ENCODE measurements around the gene FLOT2. TPM values are rescaled to one million over a fixed set of nuclear protein-coding genes. Genes with fewer than 3 reads are reported as not detected.

Gene FLOT2
- total and polyA plus RNA-seq, 2 donors (not counting 3 experiments of a cell fraction or from before 2014, with no cell fraction given) = 169 to 180 TPM

- dilution Hi-C loops (cut with MboI; ENCODE audit: extremely low pct_ligation_motif_present, low sequenced_read_pairs) = no loop called here
- FAIRE-seq = no peak
Measured at GRCh38 chr17:28899212-28899815, 1.8 kb upstream of the FLOT2 start.

More at GRCh38 chr17:28899212-28899815, 1.8 kb upstream of the FLOT2 start:
- Histone ChIP-seq H3K27me3 (ENCODE audit: control insufficient read depth in 2 of 2, insufficient read depth in 2 of 2, low read length in 2 of 2) (no peaks in the 10 kb centered on the region), H3K4me1 (ENCODE audit: control insufficient read depth, extremely low read depth, insufficient read depth, low read length) (peaks cover 29% of the 10 kb centered on the region), H3K9me1 (replicated peaks; ENCODE audit: control insufficient read depth, extremely low read depth, insufficient read depth, low read length) (no peaks in the 10 kb centered on the region), H3K9me3 (replicated peaks; ENCODE audit: control insufficient read depth, insufficient read depth, low read length) (no peaks in the 10 kb centered on the region), H2AFZ (ENCODE audit: low read depth, low read length) (no peak overlapping the region), H3K4me3 (replicated peaks in 1 of 3; ENCODE audit: insufficient read depth in 1 of 3, low read depth in 1 of 3, low read length in 3 of 3) (no peak overlapping the region), H3K9ac (replicated peaks; ENCODE audit: extremely low read depth, insufficient read depth, low read length) (no peak overlapping the region), H3K79me2 (ENCODE audit: control insufficient read depth, insufficient read depth, low read length) (peaks cover 16% of the 10 kb centered on the region), H3K36me3 (ENCODE audit: control insufficient read depth in 2 of 2, extremely low read depth in 1 of 2, insufficient read depth in 2 of 2, low read length in 2 of 2) (no peaks in the 10 kb centered on the region), H3K27ac (ENCODE audit: insufficient read depth, low read depth, low read length) (no peak overlapping the region), H4K20me1 (replicated peaks; ENCODE audit: control insufficient read depth, extremely low read depth, insufficient read depth, low read length) (no peaks in the 10 kb centered on the region), H3K4me2 (ENCODE audit: insufficient read depth, low read length) (no peak overlapping the region)
- DNase-seq (ENCODE audit: low read depth, low spot score) = no peak
- BruUV-seq (replicated peaks) = no TSS peak
- ChIA-PET POLR2A (no interaction called here), CTCF (interaction anchor here (0.8 to 5.3 kb wide), 8 partner anchors 10 to 218 kb away, joined by 3 to 46 read pairs (median 5); partner anchors contain the start of gene TLCD1)
- TF ChIP-seq JUN (IDR thresholded peaks at IDR 0.05; ENCODE audit: borderline replicate concordance, insufficient read depth, insufficient read length, low read depth) = no peak
- TF ChIP-seq GATA2 (IDR thresholded peaks at IDR 0.05; ENCODE audit: insufficient read depth, insufficient read length, low read depth, low read length) = no peak
- TF ChIP-seq, protein P1, sequence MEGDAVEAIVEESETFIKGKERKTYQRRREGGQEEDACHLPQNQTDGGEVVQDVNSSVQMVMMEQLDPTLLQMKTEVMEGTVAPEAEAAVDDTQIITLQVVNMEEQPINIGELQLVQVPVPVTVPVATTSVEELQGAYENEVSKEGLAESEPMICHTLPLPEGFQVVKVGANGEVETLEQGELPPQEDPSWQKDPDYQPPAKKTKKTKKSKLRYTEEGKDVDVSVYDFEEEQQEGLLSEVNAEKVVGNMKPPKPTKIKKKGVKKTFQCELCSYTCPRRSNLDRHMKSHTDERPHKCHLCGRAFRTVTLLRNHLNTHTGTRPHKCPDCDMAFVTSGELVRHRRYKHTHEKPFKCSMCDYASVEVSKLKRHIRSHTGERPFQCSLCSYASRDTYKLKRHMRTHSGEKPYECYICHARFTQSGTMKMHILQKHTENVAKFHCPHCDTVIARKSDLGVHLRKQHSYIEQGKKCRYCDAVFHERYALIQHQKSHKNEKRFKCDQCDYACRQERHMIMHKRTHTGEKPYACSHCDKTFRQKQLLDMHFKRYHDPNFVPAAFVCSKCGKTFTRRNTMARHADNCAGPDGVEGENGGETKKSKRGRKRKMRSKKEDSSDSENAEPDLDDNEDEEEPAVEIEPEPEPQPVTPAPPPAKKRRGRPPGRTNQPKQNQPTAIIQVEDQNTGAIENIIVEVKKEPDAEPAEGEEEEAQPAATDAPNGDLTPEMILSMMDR (IDR thresholded peaks at IDR 0.05; ENCODE audit: extremely low read depth in 1 of 2, insufficient read depth in 1 of 2, low read depth in 1 of 2, low read length in 2 of 2) = no peak
- no peak for TF ChIP-seq EZH2 (IDR thresholded peaks at IDR 0.05; ENCODE audit: borderline replicate concordance, low read depth, low read length, severe bottlenecking)
- no peak for TF ChIP-seq POLR2AphosphoS5 (IDR thresholded peaks at IDR 0.05; ENCODE audit: insufficient read depth, low read depth, low read length)
- no peak for TF ChIP-seq MAX (IDR thresholded peaks at IDR 0.05; ENCODE audit: insufficient read depth, insufficient read length)
- no peak for TF ChIP-seq MYC (IDR thresholded peaks at IDR 0.05; ENCODE audit: low read depth, low read length)
- no peak for TF ChIP-seq FOS (IDR thresholded peaks at IDR 0.05; ENCODE audit: borderline replicate concordance, insufficient read depth, low read length)
- no peak for TF ChIP-seq POLR2A (IDR thresholded peaks at IDR 0.05; ENCODE audit: low read depth, low read length)
- intact Hi-C loops (cut with micrococcal nuclease) = loop anchor here (5.0 kb wide), 1 partner anchor 48 kb away; no protein-coding TSS in a partner anchor

Data from endothelial cell of umbilical vein (primary cell).